Stimulated activated CD8-positive, alpha-beta memory T cell treated with anti-CD3 and anti-CD28 coated beads, Interleukin-12 subunit alpha, Interleukin-12 subunit beta, amount 100 ng/mL, for 24 hours (primary cell): ENCODE measurements around the gene VSTM5.
A peak's percentile ranks its signal among the peaks of the same experiment; 100 is the strongest.
"Not testable (repeated sequence)": the region's sequence is repeated elsewhere in the genome, so short reads cannot be mapped to it uniquely, and the experiment has no call there.

Experiments
- DNase-seq: peaks from one replicate; pipeline ENCODE4 v3.0.0-alpha.2; 2020; ENCODE audit errors: extremely low read depth

VSTM5 gene

DNA sequence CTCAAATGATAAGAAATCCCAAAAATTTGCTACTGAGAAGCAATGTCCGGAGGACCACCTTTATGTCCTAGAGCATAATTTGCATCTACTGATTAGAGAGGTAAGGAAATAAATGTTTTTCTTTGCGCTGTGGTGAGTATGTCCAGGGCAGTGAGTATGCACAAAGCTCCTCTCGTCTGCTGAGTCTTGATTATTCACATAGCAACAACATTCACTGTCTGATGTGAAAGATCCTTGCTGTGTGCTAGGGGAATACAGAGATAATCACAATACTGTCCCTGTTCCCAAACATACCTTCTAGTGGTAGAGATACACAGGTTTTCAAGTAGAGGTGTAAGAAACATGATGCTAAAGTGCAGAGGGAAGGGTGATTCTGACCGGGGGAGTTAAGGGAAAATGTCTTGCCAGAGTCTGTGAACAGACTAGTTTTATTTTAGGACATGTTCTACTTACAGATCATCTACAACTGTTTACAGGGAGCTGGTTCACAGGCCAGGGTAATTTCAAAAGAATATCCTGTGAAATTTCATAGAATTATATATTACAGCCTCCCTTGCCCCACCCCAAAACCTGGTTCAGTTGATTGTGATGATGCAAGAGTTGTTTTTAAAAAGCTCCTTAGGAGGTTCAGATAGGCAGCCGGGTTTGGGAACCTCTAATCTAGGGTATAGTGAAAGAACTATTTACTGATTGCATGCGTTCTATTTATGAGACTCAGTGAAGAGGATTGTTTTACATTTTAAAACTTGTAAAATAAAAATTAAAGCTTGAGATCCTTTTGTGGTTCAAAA lies 53.8 kb downstream of the VSTM5 start:
- no peak for DNase-seq

DNA sequence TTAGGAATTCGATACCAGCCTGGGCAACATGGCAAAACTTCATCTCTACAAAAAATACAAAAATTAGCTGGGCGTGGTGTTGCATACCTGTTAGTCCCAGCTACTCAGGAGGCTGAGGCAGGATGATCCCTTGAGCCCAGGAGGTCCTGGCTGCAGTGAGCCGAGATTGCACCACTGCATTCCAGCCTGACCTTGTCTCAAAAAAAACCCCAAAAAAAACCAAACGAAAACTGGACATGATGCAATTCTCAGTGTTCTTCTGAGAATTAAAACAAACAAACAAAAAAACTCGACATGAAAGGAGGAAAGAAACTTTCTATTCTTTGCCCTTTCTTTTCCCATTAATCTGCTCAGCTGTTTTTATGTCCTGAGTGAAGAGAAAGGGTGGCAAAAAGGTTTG lies 58.9 kb downstream of the VSTM5 start:
- DNase-seq = no peak

GRCh38 chr11:93784935-93785360 lies 65.5 kb downstream of the VSTM5 start:
- no peak for DNase-seq

DNA sequence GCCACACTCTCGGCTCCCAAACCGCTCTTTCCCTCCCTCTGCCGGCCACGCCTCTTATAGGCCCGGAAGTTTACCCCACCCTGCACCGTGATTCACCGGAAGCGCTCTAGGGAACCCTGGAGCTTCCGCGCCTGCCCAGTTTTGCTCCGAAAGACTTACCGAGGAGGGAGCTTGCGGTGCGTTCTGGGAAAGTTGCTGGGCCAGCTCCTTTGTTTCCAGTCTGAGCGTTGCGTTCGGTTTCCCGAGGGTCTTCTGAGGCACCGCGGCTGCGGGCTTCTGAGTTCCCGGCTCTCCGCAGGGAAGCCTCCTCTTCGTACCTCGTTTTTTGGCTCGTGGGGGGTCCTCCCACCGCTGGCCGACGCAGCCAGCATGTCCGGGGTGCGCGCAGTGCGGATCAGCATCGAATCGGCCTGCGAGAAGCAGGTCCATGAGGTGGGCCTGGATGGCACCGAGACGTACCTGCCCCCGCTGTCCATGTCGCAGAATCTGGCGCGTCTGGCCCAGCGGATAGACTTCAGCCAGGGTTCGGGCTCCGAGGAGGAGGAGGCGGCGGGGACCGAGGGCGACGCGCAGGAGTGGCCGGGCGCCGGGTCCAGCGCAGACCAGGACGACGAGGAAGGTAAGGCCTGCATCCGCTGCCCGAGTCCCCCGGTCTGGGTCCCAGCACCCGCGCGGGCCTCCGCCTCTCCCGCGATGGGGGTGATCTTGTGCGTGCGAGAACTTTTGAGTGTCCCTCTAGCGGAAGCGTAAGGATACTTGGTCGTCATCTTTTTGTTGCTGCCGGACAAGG lies 66.1 kb downstream of the VSTM5 start, which contains the start of gene MED17:
MED17 (plus strand) TSS at position 138 of the 790 bp plus-strand sequence; CDS start at position 370, 232 bp downstream.
- peak; percentile 78 for DNase-seq

DNA sequence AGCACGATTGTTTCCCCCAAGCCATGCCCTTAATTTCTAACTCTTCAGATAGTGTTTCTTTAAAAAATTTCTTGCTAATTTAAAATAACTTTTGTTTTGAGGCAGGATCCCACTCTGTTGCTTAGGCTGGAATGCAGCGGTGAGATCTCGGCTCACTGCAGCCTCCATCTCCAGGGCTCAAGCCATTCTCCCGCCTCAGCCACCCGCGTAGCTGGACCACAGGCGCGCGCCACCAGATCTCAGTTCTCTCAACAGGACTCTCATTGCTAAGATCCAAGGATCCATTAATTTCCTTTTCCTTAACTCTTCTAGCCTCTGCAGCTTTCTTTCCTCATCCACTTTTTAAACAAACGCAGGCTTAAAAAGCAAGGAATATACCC lies 66.7 kb downstream of the VSTM5 start:
- no peak for DNase-seq

GRCh38 chr11:93783362-93783761 lies 67.1 kb downstream of the VSTM5 start:
- no peak for DNase-seq

DNA sequence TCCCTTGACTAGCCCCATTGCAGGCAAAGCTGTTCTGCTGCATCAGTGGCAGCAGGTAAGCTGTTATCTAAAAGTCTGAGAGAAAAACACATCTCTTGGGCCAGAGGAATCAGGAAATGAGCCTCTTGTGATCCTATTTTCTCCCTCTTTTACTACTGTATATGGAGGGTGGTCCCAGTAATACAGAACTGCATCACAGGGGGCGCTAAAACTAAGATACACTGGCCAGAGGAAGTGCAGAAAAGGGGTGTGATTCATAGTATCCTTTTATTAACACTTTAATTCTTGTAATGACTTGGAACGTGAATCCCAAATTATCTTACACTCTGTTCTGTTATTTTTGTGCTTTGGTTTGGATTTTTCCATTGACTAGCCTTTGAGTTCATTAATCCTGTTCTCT lies 75.1 kb downstream of the VSTM5 start:
- no peak for DNase-seq

DNA sequence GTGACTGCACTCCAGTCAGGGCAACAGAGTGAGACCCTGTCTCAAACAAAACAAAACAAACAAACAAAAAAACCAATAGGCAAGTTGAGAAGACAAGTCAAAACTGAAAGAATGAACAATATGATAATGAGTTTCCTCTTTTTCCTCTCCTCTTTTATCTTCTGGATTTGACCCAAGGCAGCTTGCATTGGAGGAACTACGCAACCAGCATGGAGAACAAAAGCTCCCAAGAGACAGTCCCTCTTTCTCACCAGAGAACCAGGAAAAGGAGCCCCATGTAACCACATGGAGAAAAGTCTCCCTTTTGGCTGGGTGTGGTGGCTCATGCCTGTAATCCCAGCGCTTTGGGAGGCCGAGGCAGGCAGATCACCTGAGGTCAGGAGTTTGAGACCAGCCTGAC lies 75.9 kb downstream of the VSTM5 start:
- not testable (repeated sequence) for DNase-seq

DNA sequence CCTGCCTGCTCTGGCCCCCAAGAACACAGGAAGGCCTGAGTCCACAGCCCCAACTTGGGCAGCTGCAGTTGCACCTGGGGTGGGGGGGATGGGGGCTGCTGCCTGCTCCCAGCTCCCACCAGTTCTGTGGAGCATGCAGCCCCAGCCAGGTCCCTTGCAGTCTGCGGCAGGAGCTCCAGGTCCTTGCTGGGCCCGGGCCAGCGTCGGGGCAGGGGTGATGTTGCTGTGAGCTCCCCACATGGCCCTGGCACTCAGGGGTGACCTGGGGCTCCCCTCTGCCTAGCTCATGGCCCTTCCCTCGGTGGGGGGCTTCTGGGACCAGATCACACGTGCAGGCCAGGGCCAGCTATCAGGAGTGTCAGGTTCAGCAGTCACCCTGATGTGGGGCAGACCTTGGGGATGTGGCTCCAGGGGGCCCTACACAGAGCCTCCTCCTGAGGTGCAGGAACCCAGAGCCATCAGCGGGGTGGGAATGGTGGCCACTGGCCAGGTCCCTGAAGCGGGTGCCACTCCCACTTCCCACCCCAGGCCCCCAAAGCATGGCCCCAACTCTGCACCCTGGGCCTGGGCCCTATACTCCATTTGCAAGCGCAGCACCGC lies 76.7 kb downstream of the VSTM5 start:
- no peak for DNase-seq

DNA sequence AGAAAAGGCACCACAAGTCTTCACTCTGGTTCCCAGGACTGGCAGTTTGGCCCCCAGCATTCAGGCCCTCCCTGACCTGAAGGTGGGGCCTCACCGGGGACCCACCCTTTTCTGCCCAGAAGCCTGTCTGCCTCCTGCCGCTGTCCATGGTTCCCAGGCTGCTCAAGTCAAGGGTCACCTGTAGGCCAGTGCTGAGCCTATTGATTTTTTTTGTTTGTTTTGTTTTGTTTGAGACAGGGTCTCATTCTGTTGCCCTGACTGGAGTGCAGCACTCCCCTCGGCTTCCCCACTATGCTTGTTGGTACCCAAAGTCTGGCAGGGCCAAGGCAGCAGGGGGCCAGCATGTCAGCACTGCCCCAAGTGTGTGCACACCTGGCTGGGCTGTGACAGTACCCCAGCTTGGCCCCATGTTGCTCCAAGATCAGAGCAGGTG lies 77.4 kb downstream of the VSTM5 start:
- DNase-seq = no peak

- no peak for DNase-seq
These were observed 78.3 kb downstream of the VSTM5 start for GRCh38 chr11:93772123-93772522.

GRCh38 chr11:93770160-93770559 lies 80.3 kb downstream of the VSTM5 start:
- DNase-seq = no peak
